Ectodermal cell (in vitro differentiated cells): ENCODE data around the gene MANF.
"Not testable (repeated sequence)": the region's sequence is repeated elsewhere in the genome, so short reads cannot be mapped to it uniquely, and the experiment has no call there.

Source experiments
- H3K27ac ChIP-seq: 2 replicates; pipeline ENCODE4 v1.7.0; 2013; ENCODE audit warnings: mild to moderate bottlenecking, low read depth, low read length; ENCODE audit not compliant: insufficient read depth, poor library complexity, severe bottlenecking
- H3K27me3 ChIP-seq: 2 replicates; pipeline ENCODE4 v1.7.0; 2013; ENCODE audit warnings: mild to moderate bottlenecking, low read length; ENCODE audit not compliant: insufficient read depth, control insufficient read depth, poor library complexity, severe bottlenecking
- H3K36me3 ChIP-seq: one replicate; pipeline ENCODE4 v1.7.0; 2013; ENCODE audit warnings: low read length; ENCODE audit not compliant: control insufficient read depth, insufficient read depth
- H3K4me1 ChIP-seq: one replicate; pipeline ENCODE4 v1.7.0; 2013; ENCODE audit warnings: low read length; ENCODE audit not compliant: control insufficient read depth, insufficient read depth
- H3K4me3 ChIP-seq: 2 replicates; pipeline ENCODE4 v1.7.0; 2013; ENCODE audit warnings: low read depth, low read length, control low read depth; ENCODE audit not compliant: insufficient read depth
- H3K9me3 ChIP-seq: 2 replicates; pipeline ENCODE4 v1.7.0; 2013; ENCODE audit warnings: mild to moderate bottlenecking, low read length, moderate library complexity; ENCODE audit not compliant: control insufficient read depth
- WGBS, 2 experiments: methylation state at CpG; one replicate each; pipeline ENCODE4 v1.1.7; 2013; ENCODE audit warnings: missing lambda C conversion rate in 2 of 2; 5-methylcytosine and 5-hydroxymethylcytosine counted together

Gene MANF

GRCh38 chr3:51381333-51381705 is 3.8 kb upstream of the MANF start:
- no peak overlapping the region for H3K4me3 ChIP-seq
- 93 to 95% methylated on average over 18 of the region's 18 CpGs for WGBS, 2 experiments
- H3K27ac ChIP-seq = no peak overlapping the region
- peaks cover 4% of the 10 kb centered on the region for H3K4me1 ChIP-seq
- no peaks in the 10 kb centered on the region for H3K36me3 ChIP-seq
- H3K9me3 ChIP-seq = no peaks in the 10 kb centered on the region
- H3K27me3 ChIP-seq = no peaks in the 10 kb centered on the region

- WGBS, 2 experiments = 88 to 94% methylated on average over 4 of the region's 4 CpGs
These were observed 2.9 kb upstream of the MANF start for GRCh38 chr3:51382076-51382745.

GRCh38 chr3:51382947-51383578 is 2.0 kb upstream of the MANF start:
- WGBS, 2 experiments = 94 to 95% methylated on average over 3 of the region's 3 CpGs
- Histone ChIP-seq H3K4me3 (peak overlapping the region; percentile 98), H3K4me1 (peaks cover 13% of the 10 kb centered on the region), H3K27ac (no peak overlapping the region), H3K36me3 (peaks cover 7% of the 10 kb centered on the region), H3K27me3 (no peaks in the 10 kb centered on the region), H3K9me3 (no peaks in the 10 kb centered on the region)

More at GRCh38 chr3:51382076-51382745, 2.9 kb upstream of the MANF start:
- Histone ChIP-seq H3K4me1 (peaks cover 9% of the 10 kb centered on the region), H3K4me3 (no peak overlapping the region), H3K27me3 (no peaks in the 10 kb centered on the region), H3K9me3 (no peaks in the 10 kb centered on the region), H3K36me3 (no peaks in the 10 kb centered on the region), H3K27ac (no peak overlapping the region)

- whole genome bisulfite sequencing, 2 experiments = 1% methylated on average over 29 of the region's 29 CpGs
- Histone ChIP-seq H3K9me3 (no peaks in the 10 kb centered on the region), H3K36me3 (peaks cover 19% of the 10 kb centered on the region)
These were observed 901 bp upstream of the MANF start for GRCh38 chr3:51384055-51384725.

GRCh38 chr3:51385621-51386091 is 565 bp downstream of the MANF start:
- H3K4me3 ChIP-seq = peak overlapping the region; percentile 98
- no peak overlapping the region for H3K27ac ChIP-seq
- no peaks in the 10 kb centered on the region for H3K27me3 ChIP-seq
- peaks cover 28% of the 10 kb centered on the region for H3K36me3 ChIP-seq
- 5% methylated on average over 18 of the region's 18 CpGs for WGBS, 2 experiments
- H3K9me3 ChIP-seq = no peaks in the 10 kb centered on the region
- peaks cover 13% of the 10 kb centered on the region for H3K4me1 ChIP-seq

More at GRCh38 chr3:51384055-51384725, 901 bp upstream of the MANF start:
- H3K27ac ChIP-seq = peak overlapping the region; percentile 93
- peak overlapping the region; percentile 98 for H3K4me3 ChIP-seq
- H3K27me3 ChIP-seq = no peaks in the 10 kb centered on the region
- H3K4me1 ChIP-seq = peaks cover 13% of the 10 kb centered on the region

GRCh38 chr3:51386159-51386851 is 1.2 kb downstream of the MANF start:
- peaks cover 13% of the 10 kb centered on the region for H3K4me1 ChIP-seq
- 63 to 79% methylated on average over 8 of the region's 8 CpGs for WGBS, 2 experiments
- H3K4me3 ChIP-seq = peak overlapping the region; percentile 98
- H3K27me3 ChIP-seq = no peaks in the 10 kb centered on the region
- peaks cover 28% of the 10 kb centered on the region for H3K36me3 ChIP-seq
- no peak overlapping the region for H3K27ac ChIP-seq
- H3K9me3 ChIP-seq = no peaks in the 10 kb centered on the region

GRCh38 chr3:51386852-51387229 is 1.8 kb downstream of the MANF start:
- Histone ChIP-seq H3K4me3 (no peak overlapping the region), H3K4me1 (peaks cover 13% of the 10 kb centered on the region), H3K9me3 (no peaks in the 10 kb centered on the region), H3K27me3 (no peaks in the 10 kb centered on the region), H3K36me3 (peaks cover 28% of the 10 kb centered on the region), H3K27ac (no peak overlapping the region)
- 91 to 93% methylated on average over 5 of the region's 5 CpGs for WGBS, 2 experiments

- not testable (repeated sequence) for H3K27me3 ChIP-seq, H3K27ac ChIP-seq, H3K4me3 ChIP-seq, H3K9me3 ChIP-seq
- 93 to 95% methylated on average over 6 of the region's 6 CpGs for WGBS, 2 experiments
- peaks cover 15% of the 10 kb centered on the region for H3K4me1 ChIP-seq
- peaks cover 31% of the 10 kb centered on the region for H3K36me3 ChIP-seq
These were observed 2.2 kb downstream of the MANF start for GRCh38 chr3:51387281-51387680.

GRCh38 chr3:51388286-51389029 is 3.4 kb downstream of the MANF start:
- no peaks in the 10 kb centered on the region for H3K9me3 ChIP-seq
- peaks cover 26% of the 10 kb centered on the region for H3K4me1 ChIP-seq
- H3K27ac ChIP-seq = no peak overlapping the region
- no peak overlapping the region for H3K4me3 ChIP-seq
- 95 to 97% methylated on average over 6 of the region's 6 CpGs for WGBS, 2 experiments
- H3K36me3 ChIP-seq = peaks cover 43% of the 10 kb centered on the region
- no peaks in the 10 kb centered on the region for H3K27me3 ChIP-seq
